ENCODE measurements around the gene CRYGS.

- no peak for TF ChIP-seq CTCF (IDR thresholded peaks at IDR 0.05; ENCODE audit: low read depth, low read length)
- no peak for TF ChIP-seq POLR2A (IDR thresholded peaks at IDR 0.05; ENCODE audit: extremely low read depth, insufficient read length)
- TF ChIP-seq, protein P1, sequence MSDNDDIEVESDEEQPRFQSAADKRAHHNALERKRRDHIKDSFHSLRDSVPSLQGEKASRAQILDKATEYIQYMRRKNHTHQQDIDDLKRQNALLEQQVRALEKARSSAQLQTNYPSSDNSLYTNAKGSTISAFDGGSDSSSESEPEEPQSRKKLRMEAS (IDR thresholded peaks at IDR 0.05; ENCODE audit: low read depth, low read length): no peak
- no peak for TF ChIP-seq MYC (IDR thresholded peaks at IDR 0.05; ENCODE audit: low read depth, low read length)
Observed at GRCh38 chr3:186590580-186591295, 46.6 kb upstream of the CRYGS start.

All from NB4 (cell line).